GM10248 (cell line): Measurements from ENCODE around the gene C4orf33.

ENCODE experiments used
- CTCF ChIA-PET: fragments of 300-600 bp; sonication (Branson Sonifier 250); formaldehyde crosslinking; extraction: SDS; loops from one replicate; lab custom pipeline; 2021; ENCODE audit warnings: antibody characterized with exemption; lab: Yijun Ruan, JAX
- POLR2A ChIA-PET: fragments of 350-650 bp; sonication (Branson Sonifier 250); formaldehyde crosslinking; extraction: SDS; loops from one replicate; lab custom pipeline; 2020; ENCODE audit warnings: antibody characterized with exemption; lab: Yijun Ruan, JAX
- DNase-seq: peaks from one replicate; pipeline ENCODE4 v3.0.0; 2012; ENCODE audit errors: extremely low spot score
- TF ChIP-seq, protein P1 (sequence below): IDR thresholded peaks from 2 replicates; pipeline ENCODE4 v1.5.1; 2012; ENCODE audit warnings: mild to moderate bottlenecking, low read depth; ENCODE audit errors: extremely low read depth, missing control alignments, control extremely low read depth

The C4orf33 gene

GRCh38 chr4:129164243-129164642, 68.3 kb downstream of the C4orf33 start:
- ChIA-PET POLR2A (no interaction called here), CTCF (no interaction called here)
- no peak for DNase-seq
- TF ChIP-seq, protein P1, sequence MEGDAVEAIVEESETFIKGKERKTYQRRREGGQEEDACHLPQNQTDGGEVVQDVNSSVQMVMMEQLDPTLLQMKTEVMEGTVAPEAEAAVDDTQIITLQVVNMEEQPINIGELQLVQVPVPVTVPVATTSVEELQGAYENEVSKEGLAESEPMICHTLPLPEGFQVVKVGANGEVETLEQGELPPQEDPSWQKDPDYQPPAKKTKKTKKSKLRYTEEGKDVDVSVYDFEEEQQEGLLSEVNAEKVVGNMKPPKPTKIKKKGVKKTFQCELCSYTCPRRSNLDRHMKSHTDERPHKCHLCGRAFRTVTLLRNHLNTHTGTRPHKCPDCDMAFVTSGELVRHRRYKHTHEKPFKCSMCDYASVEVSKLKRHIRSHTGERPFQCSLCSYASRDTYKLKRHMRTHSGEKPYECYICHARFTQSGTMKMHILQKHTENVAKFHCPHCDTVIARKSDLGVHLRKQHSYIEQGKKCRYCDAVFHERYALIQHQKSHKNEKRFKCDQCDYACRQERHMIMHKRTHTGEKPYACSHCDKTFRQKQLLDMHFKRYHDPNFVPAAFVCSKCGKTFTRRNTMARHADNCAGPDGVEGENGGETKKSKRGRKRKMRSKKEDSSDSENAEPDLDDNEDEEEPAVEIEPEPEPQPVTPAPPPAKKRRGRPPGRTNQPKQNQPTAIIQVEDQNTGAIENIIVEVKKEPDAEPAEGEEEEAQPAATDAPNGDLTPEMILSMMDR: no peak
